ENCODE results near the gene PDE6C.

The PDE6C gene

GRCh38 chr10:93710333-93710909, 98.1 kb downstream of the PDE6C start:
- no peak for DNase-seq

- DNase-seq = no peak
These were observed 99.6 kb downstream of the PDE6C start for GRCh38 chr10:93711891-93712290.

- DNase-seq = no peak
These were observed 100.3 kb downstream of the PDE6C start for GRCh38 chr10:93712593-93712992.

GRCh38 chr10:93715345-93715744, 103.0 kb downstream of the PDE6C start:
- no peak for DNase-seq

Measured in CD4-positive, alpha-beta T cell treated with Interleukin-6 for 4 hours (primary cell).